Measurements from ENCODE around the gene CASKIN1.
A peak's percentile ranks its signal among the peaks of the same experiment; 100 is the strongest.

CASKIN1 gene

DNA sequence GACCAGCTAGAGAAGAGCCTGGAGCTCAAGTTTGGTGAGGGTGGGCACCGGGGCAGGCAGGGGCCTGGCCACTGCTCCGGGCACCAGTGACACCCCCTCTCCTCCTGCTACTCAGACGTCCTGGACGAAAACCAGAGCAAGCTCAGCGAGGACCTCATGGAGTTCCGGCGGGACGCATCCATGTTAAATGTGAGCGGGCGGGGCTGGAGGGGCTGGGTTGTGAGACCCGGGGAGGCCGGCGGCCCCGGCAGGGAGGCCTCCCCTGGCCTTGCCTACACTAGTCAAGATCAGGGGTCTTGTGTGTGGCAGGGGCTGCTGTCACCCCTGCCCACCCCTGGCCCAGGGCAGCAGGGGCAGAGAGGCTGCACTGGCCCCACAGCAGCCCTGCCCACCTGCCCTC, 23.0 kb downstream of the CASKIN1 start:
- DNase-seq, result no peak

DNA sequence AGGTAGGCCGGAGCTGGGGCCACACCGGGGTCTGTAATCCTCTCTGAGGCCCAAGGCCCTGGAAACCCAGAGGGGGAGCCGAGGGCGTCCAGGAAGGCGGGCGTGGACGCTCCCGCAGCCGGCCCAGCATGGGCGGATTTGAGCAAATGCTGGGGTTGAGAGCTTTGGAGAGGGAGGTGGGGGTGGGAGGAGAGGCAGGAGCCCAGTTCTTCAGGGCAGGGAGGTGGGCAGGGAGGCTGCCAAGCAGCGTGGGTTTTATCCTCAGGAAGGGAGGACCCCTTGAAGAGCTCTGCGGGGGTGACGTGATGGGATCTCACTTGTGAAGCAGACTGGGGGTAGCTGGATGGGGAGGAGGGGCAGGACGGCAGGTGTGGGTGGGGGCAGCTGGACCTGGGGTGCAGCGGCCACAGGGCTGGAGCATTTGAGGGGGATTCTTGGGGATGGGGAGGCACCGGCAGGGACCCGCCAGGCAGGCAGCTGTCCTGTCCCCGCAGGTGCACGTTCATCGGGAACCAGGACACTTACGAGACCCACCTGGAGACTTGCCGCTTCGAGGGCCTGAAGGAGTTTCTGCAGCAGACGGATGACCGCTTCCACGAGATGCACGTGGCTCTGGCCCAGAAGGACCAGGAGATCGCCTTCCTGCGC, 23.6 kb downstream of the CASKIN1 start:
- no peak for DNase-seq

DNA sequence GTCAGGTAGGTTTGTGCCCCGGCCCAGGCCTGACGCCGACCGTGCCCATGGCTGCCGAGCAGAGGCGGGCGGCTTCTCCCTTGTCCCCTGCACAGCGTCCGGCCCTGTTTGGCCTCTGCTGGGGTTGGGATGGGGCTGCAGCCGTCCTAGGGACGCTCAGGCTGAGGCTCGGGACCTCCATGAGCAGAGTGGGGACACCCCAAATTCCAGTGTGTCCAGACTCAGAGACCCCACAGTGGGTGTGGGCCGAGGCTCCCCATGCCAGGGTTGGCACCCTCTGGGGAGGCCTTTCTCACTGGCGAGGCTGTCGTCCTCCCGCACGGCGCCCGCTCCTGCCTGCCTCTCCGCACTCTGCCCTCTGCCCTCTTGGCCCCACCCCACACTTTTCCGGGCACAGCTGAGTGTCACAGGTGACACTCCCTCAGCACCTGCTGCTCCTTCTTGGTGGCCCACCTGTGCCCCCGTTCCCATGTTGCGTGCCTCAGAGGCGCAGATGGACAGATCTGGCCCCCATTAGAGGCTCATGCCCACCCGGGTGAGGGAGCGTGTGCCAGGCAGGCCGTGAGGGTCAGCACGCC, 24.7 kb downstream of the CASKIN1 start:
- no peak for DNase-seq

DNA sequence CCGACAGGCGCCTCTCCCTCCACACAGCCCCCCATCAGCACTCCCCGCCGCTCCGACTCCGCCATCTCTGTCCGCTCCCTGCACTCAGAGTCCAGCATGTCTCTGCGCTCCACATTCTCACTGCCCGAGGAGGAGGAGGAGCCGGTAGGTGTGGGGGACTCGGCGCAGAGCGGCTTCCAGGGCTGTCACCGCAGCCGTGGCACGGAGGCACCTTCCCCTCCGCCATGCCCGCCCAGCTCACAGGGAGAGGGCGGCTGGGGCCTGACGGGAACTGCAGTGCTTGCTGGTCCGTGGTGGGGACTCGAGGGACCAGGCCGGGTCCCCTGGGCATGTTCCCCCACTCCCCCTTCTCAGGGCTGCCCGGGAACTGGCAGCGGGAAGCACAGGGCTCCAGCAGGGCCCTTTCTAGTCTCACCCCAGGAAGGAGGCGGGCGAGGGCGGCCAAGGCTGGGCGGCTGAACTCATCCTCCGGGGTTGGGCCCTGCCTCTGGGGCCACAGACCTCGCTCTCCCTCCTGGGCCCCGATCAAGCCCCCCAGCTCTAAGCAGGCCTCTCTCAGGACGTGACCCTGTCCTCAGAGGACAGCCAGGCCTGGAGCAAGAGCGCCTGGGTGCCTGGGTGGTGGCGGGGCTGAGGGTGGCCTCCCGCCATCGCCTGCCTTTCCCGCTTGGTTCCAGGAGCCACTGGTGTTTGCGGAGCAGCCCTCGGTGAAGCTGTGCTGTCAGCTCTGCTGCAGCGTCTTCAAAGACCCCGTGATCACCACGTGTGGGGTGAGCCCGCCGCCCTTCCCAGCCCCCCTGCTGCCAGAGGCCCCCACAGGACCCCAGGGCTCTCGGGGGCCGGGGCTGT, 25.6 kb downstream of the CASKIN1 start:
- DNase-seq, result no peak

DNA sequence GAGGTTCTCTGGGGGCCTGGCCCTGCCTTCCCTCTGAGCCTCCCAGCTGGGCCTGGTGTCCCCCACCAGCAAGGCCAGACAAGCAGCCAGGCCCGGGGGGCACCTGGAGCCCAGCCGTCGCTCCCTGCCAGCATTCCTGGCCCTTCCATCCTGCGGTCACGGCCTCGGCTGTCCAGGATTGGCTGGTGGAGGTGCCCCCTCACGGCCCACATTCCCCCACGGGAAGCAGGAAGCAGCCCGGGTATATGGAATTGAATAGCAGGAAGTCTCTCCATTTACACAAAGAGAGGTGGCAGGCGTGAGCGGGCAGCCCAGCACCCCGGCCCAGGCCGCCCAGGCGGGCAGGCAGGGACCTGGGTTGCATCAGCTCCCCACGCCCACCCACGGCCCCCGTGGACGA, 26.3 kb downstream of the CASKIN1 start:
- DNase-seq, result no peak

- DNase-seq, result no peak
These were observed 29.3 kb downstream of the CASKIN1 start for GRCh38 chr16:2167068-2167638.

DNA sequence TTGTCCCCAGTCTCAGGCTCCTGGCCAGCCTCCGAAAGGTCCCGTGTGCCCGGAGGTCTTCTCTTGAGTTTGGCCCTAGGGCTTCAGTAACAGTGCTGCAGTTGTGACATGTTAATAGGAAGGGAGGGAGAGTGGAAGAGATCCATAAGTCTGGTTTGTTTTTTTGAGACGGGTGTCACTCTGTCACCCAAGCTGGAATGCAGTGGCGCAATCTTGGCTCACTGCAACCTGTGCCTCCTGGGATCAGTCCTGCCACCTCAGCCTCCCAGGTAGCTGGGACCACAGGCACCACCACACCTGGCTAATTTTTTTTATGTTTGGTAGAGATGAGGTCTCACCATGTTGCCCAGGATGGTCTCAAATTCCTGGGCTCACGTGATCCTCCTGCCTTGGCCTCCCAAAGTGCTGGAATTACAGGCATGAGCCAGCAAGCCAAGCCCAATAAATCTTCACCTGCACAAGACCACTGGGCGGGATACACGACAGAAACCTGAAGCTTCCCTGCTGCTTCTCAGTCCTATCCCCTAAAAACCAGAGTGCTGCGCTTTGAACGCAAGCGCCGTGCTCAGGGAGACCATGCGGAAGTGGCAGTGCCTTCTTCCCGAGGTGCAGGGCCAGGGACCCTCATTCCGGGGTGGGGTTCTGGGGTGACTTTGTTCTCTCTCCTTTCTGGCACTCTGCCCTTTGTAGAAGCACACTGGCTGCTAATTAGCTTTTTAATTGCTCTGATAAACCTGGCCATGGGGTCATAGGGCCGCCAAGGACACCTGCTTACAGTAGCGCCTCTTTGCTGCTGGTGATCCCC, 29.9 kb downstream of the CASKIN1 start:
- no peak for DNase-seq

GRCh38 chr16:2165861-2166260, 30.5 kb downstream of the CASKIN1 start:
- DNase-seq, result no peak

DNA sequence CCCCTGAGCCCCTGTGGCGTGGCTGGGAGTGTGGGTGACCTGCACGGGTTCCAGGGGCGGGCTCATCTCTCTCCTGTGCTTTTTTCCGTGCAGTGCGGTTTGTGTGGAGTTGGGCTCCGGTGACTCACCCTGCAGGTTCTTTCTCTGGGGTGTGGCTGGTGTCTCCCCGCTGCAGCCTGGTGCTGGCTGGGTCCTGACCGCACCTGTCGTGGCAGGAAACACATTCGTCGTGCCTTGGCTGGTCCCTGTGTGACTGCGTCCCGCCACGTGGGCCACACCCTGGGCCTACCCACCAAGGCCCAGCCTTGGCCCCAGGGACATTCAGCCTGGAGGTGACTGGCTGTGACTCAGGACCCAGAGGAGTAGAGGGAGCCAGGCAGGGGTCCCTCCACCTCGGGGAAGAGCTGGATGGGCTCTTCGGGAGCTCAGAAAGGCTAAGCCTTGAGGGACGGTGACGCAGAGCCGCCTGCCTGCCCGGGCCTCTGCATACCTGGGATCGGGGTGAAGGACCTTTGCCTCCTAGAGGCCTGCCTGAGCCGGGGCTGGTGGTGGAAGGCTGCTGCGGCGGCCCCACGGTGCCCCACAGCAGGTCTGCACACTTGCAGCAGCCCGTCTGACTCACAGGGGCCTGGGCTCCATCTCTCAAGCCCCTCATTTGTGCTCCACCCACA, 33.1 kb downstream of the CASKIN1 start:
- no peak for DNase-seq

DNA sequence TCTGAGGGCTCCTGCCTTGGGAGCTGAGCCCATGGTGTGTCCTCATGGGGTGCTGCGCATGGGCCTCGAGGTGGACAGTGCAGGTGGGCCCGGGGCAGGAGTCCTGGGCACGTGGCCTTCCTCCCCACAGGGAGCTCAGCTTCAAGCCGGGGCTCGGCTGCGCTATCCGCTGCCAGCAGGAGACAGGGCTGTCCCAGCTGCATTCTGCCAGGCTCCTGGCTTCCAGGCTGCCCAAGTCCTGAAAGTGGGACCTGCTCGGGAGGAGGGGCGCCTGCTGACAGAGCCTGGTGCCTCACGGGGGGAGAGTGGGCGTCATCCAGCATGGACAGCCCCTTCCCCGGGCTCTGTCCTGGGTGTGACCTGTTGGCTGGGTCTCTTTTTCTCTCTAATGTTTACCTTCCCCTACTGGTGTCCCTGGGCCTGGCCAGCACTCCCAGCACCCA, 33.7 kb downstream of the CASKIN1 start:
- DNase-seq, result no peak

GRCh38 chr16:2161911-2162310, 34.5 kb downstream of the CASKIN1 start:
- no peak for DNase-seq

GRCh38 chr16:2160915-2161551, 35.4 kb downstream of the CASKIN1 start:
- no peak for DNase-seq

GRCh38 chr16:2159175-2159838, 37.1 kb downstream of the CASKIN1 start:
- DNase-seq, result no peak

GRCh38 chr16:2158262-2158638, 38.2 kb downstream of the CASKIN1 start:
- DNase-seq, result no peak

DNA sequence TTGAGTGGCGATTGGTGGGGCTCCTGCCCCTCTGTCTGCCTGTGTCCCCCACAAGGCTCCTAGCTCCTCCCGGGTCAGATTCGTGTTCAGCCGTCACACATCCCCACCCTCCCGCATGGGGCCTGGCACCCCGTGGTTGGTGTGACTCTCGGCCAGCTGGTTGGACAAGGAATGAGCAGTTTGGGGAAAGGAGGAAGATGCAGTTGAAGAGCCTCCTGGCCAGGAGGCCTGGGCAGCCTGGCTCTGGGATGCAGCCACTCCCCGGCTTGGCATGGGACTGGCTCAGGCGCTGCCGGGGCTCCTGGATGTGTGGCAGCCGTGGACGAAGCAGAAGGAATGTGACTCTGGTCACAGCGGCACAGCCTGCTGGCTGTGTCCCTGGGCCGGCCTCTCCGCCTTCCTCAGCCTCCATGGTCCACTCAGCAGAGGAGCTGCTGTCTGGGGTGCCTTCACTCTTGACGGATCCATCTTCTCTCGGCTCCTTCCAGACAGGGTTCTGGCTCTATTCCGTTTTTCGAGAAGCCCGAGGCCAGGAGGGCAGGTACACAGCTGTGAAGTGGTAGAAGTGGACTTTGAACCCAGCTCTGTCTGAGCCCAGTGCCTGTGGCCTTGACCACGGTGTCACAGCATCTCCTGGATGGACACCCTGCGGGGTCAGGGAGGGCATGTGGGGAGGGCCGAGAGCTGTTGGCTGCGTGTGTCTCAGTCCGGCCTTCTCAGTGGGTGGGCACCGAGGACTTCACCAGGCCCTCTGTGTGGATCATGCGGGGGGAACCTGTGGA, 38.7 kb downstream of the CASKIN1 start:
- DNase-seq, result no peak

DNA sequence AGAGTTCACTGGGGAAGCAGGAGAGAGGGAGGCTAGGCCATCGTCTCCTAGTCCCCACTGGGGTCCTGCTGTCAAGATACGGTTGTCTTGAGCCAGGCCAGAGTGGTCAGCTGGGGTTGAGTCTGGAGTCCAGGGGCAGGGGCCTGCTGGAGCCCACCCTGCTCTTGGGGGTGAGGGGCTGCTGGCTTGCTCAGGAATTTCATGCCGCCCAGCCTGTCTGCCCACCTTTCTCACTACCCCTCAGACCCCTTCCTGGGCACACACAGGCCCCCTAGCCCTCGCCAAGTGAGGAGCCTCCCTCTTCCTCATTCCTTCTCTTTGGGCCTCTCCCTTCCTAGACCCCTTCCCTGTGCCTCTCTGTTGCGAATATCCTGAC, 39.6 kb downstream of the CASKIN1 start:
- no peak for DNase-seq

GRCh38 chr16:2155977-2156848, 40.2 kb downstream of the CASKIN1 start:
- DNase-seq, result peak; percentile 25

DNA sequence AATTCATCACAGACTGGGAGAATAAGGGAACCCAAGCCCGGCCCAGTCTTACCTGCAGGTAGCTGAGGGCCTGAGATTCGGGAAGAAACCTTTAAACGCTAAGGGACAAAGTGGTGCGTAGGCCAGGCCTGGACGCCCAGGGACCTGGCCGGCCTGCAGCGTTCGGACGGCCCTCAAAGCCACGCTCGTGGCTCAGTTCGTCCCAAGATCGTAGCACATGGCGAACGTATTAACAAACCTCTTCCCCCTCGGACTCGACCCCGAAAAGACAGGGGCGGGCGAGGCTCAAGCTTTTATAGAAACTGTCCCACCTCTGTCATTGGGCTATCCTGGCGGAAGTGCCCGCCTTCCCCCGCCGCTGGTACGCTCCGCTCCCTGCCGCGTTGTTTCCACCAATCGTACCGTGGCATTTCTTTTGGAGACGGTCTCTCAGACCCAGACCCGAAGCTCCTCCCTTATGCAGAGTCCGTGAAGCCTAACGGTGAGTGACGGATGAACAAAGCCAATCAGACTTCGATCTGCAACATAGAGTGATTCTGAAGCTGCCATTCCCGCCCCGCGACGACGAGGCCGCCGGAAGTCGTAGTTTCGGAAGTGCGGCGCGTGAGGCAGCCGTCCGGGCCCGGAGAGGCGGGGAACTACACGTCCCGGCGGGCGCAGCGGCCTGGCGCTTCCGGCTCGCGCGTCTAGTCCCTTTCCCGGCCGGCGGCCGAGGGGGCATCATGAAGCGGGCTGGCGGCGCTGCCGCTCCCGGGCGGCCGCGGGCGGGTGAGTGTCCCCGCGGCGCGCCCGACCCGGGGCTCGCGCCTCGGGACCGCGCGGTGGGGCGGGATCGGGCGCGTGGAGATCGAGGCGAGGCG, 41.1 kb downstream of the CASKIN1 start, which contains the start of gene TRAF7:
Gene TRAF7, plus strand, starts transcription at position 692 of the 860 bp plus-strand sequence. CDS start 8,139 bp downstream, outside the sequence.
- peak; percentile 100 for DNase-seq
